Lower lobe of right lung (tissue), 2 donors: Measurements from ENCODE around the gene TMEM245. TPM values are rescaled to one million over a fixed set of nuclear protein-coding genes. Genes with fewer than 3 reads are reported as not detected.
A peak's percentile ranks its signal among the peaks of the same experiment; 100 is the strongest.

Experiments used
- ATAC-seq, 2 donors: fragments of 200-7000 bp; cut with Tn5 transposase; one replicate each; pipeline ENCODE4 v1.9.1; 2020 to 2022; ENCODE audit warnings: mild to moderate bottlenecking in 2 of 2, moderate library complexity in 2 of 2
- DNase-seq: peaks from one replicate; pipeline ENCODE4 v3.0.0-alpha.2; 2020
- H3K27ac ChIP-seq: fragments of 200-600 bp; one replicate; pipeline ENCODE4 v1.8.0; 2022
- H3K27me3 ChIP-seq: fragments of 200-600 bp; one replicate; pipeline ENCODE4 v1.8.0; 2022; ENCODE audit warnings: low read depth
- H3K36me3 ChIP-seq: fragments of 200-600 bp; one replicate; pipeline ENCODE4 v1.8.0; 2022; ENCODE audit warnings: mild to moderate bottlenecking
- H3K4me1 ChIP-seq: fragments of 200-600 bp; one replicate; pipeline ENCODE4 v1.8.0; 2022
- H3K4me3 ChIP-seq: fragments of 200-600 bp; one replicate; pipeline ENCODE4 v1.8.0; 2022; ENCODE audit warnings: mild to moderate bottlenecking
- H3K9me3 ChIP-seq: fragments of 200-600 bp; one replicate; pipeline ENCODE4 v1.8.0; 2022
- intact Hi-C: fragments of 100-400 bp; cut with DNase I; formaldehyde crosslinking; loops from one replicate; pipeline ENCODE4 v1.11.0; 2022
- total RNA-seq: library from RNA; stranded (reverse); fragmentation: NEBNext Ultra II Directional; extraction: Animal tissue kit (Norgen Biotek cat#: 25700); gene quantifications from one replicate; pipeline ENCODE4 v1.2.1, GENCODE V29; 2021
- TF ChIP-seq, protein P1 (sequence below): fragments of 200-600 bp; IDR thresholded peaks from one replicate; pipeline ENCODE4 v1.8.0; 2022; ENCODE audit warnings: antibody characterized with exemption, mild to moderate bottlenecking
- donor health status: DM: no; HTN: yes; CAD: no; lungs with severe emphysema.

TMEM245 gene
- total RNA-seq, 1 donor from 2014 or later = 85.7 TPM

- ATAC-seq (peak; percentile 97 to 98), DNase-seq (peak; percentile 95)
- TF ChIP-seq, protein P1, sequence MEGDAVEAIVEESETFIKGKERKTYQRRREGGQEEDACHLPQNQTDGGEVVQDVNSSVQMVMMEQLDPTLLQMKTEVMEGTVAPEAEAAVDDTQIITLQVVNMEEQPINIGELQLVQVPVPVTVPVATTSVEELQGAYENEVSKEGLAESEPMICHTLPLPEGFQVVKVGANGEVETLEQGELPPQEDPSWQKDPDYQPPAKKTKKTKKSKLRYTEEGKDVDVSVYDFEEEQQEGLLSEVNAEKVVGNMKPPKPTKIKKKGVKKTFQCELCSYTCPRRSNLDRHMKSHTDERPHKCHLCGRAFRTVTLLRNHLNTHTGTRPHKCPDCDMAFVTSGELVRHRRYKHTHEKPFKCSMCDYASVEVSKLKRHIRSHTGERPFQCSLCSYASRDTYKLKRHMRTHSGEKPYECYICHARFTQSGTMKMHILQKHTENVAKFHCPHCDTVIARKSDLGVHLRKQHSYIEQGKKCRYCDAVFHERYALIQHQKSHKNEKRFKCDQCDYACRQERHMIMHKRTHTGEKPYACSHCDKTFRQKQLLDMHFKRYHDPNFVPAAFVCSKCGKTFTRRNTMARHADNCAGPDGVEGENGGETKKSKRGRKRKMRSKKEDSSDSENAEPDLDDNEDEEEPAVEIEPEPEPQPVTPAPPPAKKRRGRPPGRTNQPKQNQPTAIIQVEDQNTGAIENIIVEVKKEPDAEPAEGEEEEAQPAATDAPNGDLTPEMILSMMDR = no peak
- no peaks in the 10 kb centered on the region for H3K36me3 ChIP-seq
- H3K27me3 ChIP-seq = no peaks in the 10 kb centered on the region
- intact Hi-C loops = no loop called here
- H3K4me1 ChIP-seq = peaks cover 55% of the 10 kb centered on the region
- peak within 1 kb of the TSS; percentile 87 for H3K4me3 ChIP-seq
- peak within 1 kb of the TSS; percentile 87 for H3K27ac ChIP-seq
- no peaks in the 10 kb centered on the region for H3K9me3 ChIP-seq
These were observed 106.7 kb downstream of the TMEM245 start, which contains the start of gene CTNNAL1 for GRCh38 chr9:109012876-109013678. Gene CTNNAL1, minus strand, starts transcription at chr9:109013499. Its CDS starts 57 bp downstream, at chr9:109013442.

GRCh38 chr9:109012009-109012875, 107.5 kb downstream of the TMEM245 start:
- Histone ChIP-seq H3K4me1 (peaks cover 46% of the 10 kb centered on the region), H3K36me3 (no peaks in the 10 kb centered on the region), H3K27ac (peak overlapping the region; percentile 87), H3K9me3 (no peaks in the 10 kb centered on the region), H3K27me3 (no peaks in the 10 kb centered on the region), H3K4me3 (peak overlapping the region; percentile 87)
- peak; percentile 61 for DNase-seq
- intact Hi-C loops = no loop called here
- peak; percentile 56 to 72 for ATAC-seq
- TF ChIP-seq, protein P1 = no peak

- ATAC-seq (no peak), DNase-seq (no peak)
- intact Hi-C loops = no loop called here
- TF ChIP-seq, protein P1 = no peak
- H3K9me3 ChIP-seq = no peaks in the 10 kb centered on the region
- no peaks in the 10 kb centered on the region for H3K36me3 ChIP-seq
- H3K27me3 ChIP-seq = no peaks in the 10 kb centered on the region
- peak overlapping the region; percentile 7 for H3K27ac ChIP-seq
- H3K4me3 ChIP-seq = peak overlapping the region; percentile 87
- peaks cover 38% of the 10 kb centered on the region for H3K4me1 ChIP-seq
These were observed 108.5 kb downstream of the TMEM245 start for GRCh38 chr9:109011231-109011671.

- Histone ChIP-seq H3K36me3 (no peaks in the 10 kb centered on the region), H3K9me3 (no peaks in the 10 kb centered on the region), H3K27me3 (no peaks in the 10 kb centered on the region), H3K27ac (peak overlapping the region; percentile 7), H3K4me1 (peaks cover 38% of the 10 kb centered on the region), H3K4me3 (peak overlapping the region; percentile 87)
- TF ChIP-seq, protein P1 = no peak
- no peak for DNase-seq
- intact Hi-C loops = no loop called here
- no peak for ATAC-seq
These were observed 109.0 kb downstream of the TMEM245 start for GRCh38 chr9:109010746-109011145.

GRCh38 chr9:109005678-109006077, 114.1 kb downstream of the TMEM245 start:
- Histone ChIP-seq H3K36me3 (no peaks in the 10 kb centered on the region), H3K27ac (no peak overlapping the region), H3K4me3 (no peak overlapping the region), H3K9me3 (peaks cover 9% of the 10 kb centered on the region), H3K27me3 (no peaks in the 10 kb centered on the region), H3K4me1 (peaks cover 3% of the 10 kb centered on the region)
- intact Hi-C loops = no loop called here
- no peak for ATAC-seq
- TF ChIP-seq, protein P1 = no peak
- no peak for DNase-seq
